GM23248 (cell line): ENCODE results near the gene MROH7.

Source experiments
- EZH2 ChIP-seq: fragments of 200-600 bp; sonication (generic); IDR thresholded peaks from 2 replicates; pipeline ENCODE4 v1.6.1; 2018; ENCODE audit warnings: antibody characterized with exemption, mild to moderate bottlenecking; ENCODE audit not compliant: insufficient read depth, poor library complexity, severe bottlenecking
- EZH2phosphoT487 ChIP-seq: fragments of 200-600 bp; sonication (generic); IDR thresholded peaks from 2 replicates; pipeline ENCODE4 v1.6.1; 2018; ENCODE audit warnings: antibody characterized with exemption, moderate library complexity, mild to moderate bottlenecking, low read depth; ENCODE audit not compliant: insufficient read depth

- TF ChIP-seq EZH2 (no peak), EZH2phosphoT487 (no peak)
These were observed 39.8 kb downstream of the MROH7 start for GRCh38 chr1:54681358-54681757.
